Left lung (tissue), 10 donors: ENCODE results near the gene SLC27A5. TPM values are rescaled to one million over a fixed set of nuclear protein-coding genes. Genes with fewer than 3 reads are reported as not detected.

Source experiments
- ATAC-seq: fragments of 200-7000 bp; cut with Tn5 transposase; one replicate; pipeline ENCODE4 v1.9.1; 2020; ENCODE audit warnings: moderate library complexity
- DNase-seq, 4 donors: peaks; one replicate each; pipeline ENCODE4 v3.0.0-alpha.2; 2013 to 2020
- H3K27ac ChIP-seq, 2 donors: fragments of 200-600 bp; sonication (generic) in 1 of 2; one replicate each; pipeline versions ENCODE4 v1.5.0 to v1.8.0; 2020 to 2021
- H3K27me3 ChIP-seq, 2 donors: fragments of 200-600 bp; sonication (generic) in 1 of 2; one replicate each; pipeline versions ENCODE4 v1.5.0 to v1.8.0; 2020 to 2021
- H3K36me3 ChIP-seq, 2 donors: fragments of 200-600 bp; sonication (generic) in 1 of 2; one replicate each; pipeline versions ENCODE4 v1.5.0 to v1.8.0; 2020 to 2021
- H3K4me1 ChIP-seq, 2 donors: fragments of 200-600 bp; one replicate each; pipeline ENCODE4 v1.8.0; 2021
- H3K4me3 ChIP-seq, 2 donors: fragments of 200-600 bp; sonication (generic) in 1 of 2; one replicate each; pipeline versions ENCODE4 v1.5.0 to v1.8.0; 2020 to 2021; ENCODE audit warnings: mild to moderate bottlenecking in 1 of 2
- H3K9me3 ChIP-seq, 2 donors: fragments of 200-600 bp; sonication (generic) in 1 of 2; one replicate each; pipeline versions ENCODE4 v1.5.0 to v1.8.0; 2020 to 2021
- intact Hi-C, 2 donors: fragments of 100-400 bp; cut with DNase I; formaldehyde crosslinking; loops; one replicate each; pipeline versions ENCODE4 v1.11.2 to v1.14.2; 2022
- polyA plus RNA-seq, 6 donors: library from polyadenylated mRNA; unstranded; fragments of 120-200 nt; gene quantifications; one replicate each; pipeline ENCODE4 v1.2.1, GENCODE V29; 2013; ENCODE audit not compliant: insufficient read length in 6 of 6
- total RNA-seq, 2 donors: library from RNA; stranded (reverse); fragmentation: NEBNext Ultra II Directional; extraction: Animal tissue kit (Norgen Biotek cat#: 25700); gene quantifications; one replicate each; pipeline ENCODE4 v1.2.1, GENCODE V29; 2021
- TF ChIP-seq, protein P1 (sequence below), 2 donors: fragments of 200-600 bp; sonication (generic) in 1 of 2; IDR thresholded peaks; one replicate each; pipeline versions ENCODE4 v1.5.0 to v1.8.0; 2021; ENCODE audit warnings: antibody characterized with exemption in 2 of 2
- donor health status: DM: no; HTN: yes; CAD: no.
- donor health status: DM: no; HTN: no; CAD: no.

The SLC27A5 gene
- total and polyA plus RNA-seq, 8 donors, result 6.2 to 11.8 (median 8.1) TPM

DNA sequence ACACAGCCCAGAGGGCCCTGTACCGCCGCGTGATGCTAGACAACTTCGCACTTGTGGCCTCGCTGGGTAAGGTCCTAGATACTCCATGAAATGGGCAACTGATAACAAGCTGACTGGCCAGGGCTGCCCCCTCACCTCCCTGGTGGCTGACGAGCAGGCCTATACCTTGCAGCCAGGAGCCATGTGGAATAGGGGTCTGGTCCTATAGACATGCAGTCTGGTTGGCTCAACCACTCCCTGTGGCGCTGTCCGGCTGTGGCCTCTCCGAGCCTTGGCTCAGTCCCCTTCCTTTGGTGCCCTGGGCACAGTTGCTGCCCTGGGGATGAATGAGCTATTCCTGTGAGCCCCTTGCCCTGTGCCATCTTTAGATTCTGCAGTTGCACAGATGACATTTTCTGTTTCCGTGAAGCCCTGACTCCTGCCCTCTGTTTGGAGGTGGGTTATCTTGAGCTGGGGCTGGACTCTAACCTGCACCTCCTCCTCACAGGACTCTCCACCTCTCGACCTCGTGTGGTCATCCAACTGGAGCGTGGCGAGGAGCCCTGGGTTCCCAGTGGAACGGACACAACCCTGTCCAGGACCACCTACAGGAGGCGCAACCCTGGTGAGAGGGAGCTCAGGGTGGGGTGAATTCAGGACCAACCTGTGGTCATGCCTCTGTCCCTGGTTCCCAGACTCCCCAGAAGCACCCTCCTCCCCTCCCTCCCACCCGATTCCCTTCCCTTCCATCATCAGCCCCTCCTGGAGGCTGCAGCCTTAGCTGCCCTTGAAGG, 42.4 kb downstream of the SLC27A5 start:
- H3K27me3 ChIP-seq, result no peaks in the 10 kb centered on the region
- TF ChIP-seq, protein P1, sequence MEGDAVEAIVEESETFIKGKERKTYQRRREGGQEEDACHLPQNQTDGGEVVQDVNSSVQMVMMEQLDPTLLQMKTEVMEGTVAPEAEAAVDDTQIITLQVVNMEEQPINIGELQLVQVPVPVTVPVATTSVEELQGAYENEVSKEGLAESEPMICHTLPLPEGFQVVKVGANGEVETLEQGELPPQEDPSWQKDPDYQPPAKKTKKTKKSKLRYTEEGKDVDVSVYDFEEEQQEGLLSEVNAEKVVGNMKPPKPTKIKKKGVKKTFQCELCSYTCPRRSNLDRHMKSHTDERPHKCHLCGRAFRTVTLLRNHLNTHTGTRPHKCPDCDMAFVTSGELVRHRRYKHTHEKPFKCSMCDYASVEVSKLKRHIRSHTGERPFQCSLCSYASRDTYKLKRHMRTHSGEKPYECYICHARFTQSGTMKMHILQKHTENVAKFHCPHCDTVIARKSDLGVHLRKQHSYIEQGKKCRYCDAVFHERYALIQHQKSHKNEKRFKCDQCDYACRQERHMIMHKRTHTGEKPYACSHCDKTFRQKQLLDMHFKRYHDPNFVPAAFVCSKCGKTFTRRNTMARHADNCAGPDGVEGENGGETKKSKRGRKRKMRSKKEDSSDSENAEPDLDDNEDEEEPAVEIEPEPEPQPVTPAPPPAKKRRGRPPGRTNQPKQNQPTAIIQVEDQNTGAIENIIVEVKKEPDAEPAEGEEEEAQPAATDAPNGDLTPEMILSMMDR (IDR thresholded peaks at IDR 0.05), result no peak
- DNase-seq (no peak), ATAC-seq (no peak)
- H3K4me3 ChIP-seq, result no peak overlapping the region
- intact Hi-C loops, result no loop called here
- H3K9me3 ChIP-seq, result no peaks in the 10 kb centered on the region
- peaks cover 0 to 40% of the 10 kb centered on the region in 2 donors for H3K36me3 ChIP-seq
- peaks cover 6 to 16% of the 10 kb centered on the region in 2 donors for H3K4me1 ChIP-seq
- no peak overlapping the region for H3K27ac ChIP-seq

DNA sequence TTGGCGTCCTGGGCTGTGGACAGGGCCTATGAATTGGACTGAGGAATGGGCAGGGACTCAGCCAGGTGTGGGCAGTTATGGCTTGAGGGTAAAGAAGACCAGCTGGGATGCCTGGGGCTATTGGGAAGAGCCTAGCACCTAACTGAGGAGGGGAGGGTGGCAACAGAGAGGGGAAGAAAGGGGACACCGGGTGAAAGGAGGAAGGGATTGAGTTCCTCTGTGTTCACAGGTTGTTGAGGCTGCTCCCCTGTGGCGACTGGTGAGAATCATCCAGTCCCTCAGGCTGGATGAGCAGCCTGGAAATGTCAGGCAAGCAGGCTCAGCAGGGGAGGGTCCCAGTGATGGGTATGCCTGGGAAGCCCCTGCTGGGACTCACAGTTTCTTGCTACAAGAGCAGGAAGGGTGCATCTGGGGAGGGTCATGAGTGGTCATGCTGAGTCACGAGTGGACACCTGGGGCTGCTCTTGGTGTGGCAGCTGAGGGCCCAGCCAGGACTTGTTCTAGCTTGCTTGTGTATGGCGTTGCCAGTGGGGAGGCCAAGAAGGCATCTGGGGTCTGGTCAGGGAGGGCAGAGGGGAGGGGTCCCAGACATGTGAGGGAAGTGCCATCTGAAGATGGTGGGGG, 43.5 kb downstream of the SLC27A5 start:
- no peak overlapping the region for H3K27ac ChIP-seq
- TF ChIP-seq, protein P1 (IDR thresholded peaks at IDR 0.05), result no peak
- H3K4me1 ChIP-seq, result peaks cover 6 to 16% of the 10 kb centered on the region in 2 donors
- peaks cover 0 to 40% of the 10 kb centered on the region in 2 donors for H3K36me3 ChIP-seq
- no peak for ATAC-seq
- DNase-seq, result no peak
- no peaks in the 10 kb centered on the region for H3K9me3 ChIP-seq
- intact Hi-C loops, result no loop called here
- H3K27me3 ChIP-seq, result no peaks in the 10 kb centered on the region
- H3K4me3 ChIP-seq, result no peak overlapping the region

DNA sequence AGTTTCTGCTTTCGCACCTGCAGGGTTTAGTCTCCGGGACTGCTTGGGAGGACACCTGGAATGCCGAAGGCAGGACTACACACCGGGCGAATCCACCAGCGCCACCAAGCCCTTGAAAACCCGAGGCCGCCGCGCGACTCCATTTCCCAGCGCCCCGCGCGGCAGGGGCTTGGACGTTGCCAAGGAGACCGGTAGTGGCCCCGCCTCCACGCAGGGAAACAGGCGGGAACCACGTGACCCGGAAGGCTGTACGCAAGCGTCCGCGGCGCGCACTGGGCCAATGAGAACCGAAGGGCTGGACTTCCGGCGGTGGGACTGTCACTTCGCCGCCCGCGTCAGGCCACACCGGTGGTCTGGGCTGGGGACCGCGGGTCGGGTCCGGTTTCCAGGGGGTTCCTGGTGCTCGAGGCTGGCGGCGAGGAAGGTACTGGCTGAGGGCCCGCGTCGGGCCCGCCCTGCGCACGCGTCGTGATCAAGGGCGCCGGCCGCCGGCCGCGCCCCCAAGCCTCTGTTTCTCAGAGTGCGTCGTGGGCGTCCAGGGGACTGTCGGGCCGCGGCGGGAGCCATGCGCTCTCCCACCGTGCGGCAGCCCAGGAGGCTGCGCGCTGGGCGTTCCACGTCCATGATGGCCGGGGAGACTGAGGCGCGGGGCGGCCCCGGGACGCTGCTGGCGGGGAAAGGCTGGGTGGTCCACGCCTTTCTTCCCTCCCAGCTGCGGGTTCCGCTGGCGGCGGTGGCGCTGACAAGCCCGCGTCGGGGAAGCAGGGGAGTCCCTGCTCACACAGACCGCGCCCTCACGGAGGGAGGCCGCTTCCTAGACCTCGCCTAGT, 44.8 kb downstream of the SLC27A5 start, which contains the start of gene ZNF324:
ZNF324 (plus strand) TSS at position 321 of the 830 bp plus-strand sequence. CDS start 2,106 bp downstream, outside the sequence.
- H3K36me3 ChIP-seq, result peaks cover 0 to 28% of the 10 kb centered on the region in 2 donors
- ATAC-seq (peak; percentile 99), DNase-seq (peak; percentile 95 to 99 (median 98))
- TF ChIP-seq, protein P1 (IDR thresholded peaks at IDR 0.05), result no peak
- H3K9me3 ChIP-seq, result no peaks in the 10 kb centered on the region
- H3K27ac ChIP-seq, result peak within 1 kb of the TSS; percentile 19 to 82
- intact Hi-C loops, result no loop called here
- peak within 1 kb of the TSS; percentile 97 to 99 for H3K4me3 ChIP-seq
- H3K4me1 ChIP-seq, result peaks cover 6 to 16% of the 10 kb centered on the region in 2 donors
- H3K27me3 ChIP-seq, result no peaks in the 10 kb centered on the region

DNA sequence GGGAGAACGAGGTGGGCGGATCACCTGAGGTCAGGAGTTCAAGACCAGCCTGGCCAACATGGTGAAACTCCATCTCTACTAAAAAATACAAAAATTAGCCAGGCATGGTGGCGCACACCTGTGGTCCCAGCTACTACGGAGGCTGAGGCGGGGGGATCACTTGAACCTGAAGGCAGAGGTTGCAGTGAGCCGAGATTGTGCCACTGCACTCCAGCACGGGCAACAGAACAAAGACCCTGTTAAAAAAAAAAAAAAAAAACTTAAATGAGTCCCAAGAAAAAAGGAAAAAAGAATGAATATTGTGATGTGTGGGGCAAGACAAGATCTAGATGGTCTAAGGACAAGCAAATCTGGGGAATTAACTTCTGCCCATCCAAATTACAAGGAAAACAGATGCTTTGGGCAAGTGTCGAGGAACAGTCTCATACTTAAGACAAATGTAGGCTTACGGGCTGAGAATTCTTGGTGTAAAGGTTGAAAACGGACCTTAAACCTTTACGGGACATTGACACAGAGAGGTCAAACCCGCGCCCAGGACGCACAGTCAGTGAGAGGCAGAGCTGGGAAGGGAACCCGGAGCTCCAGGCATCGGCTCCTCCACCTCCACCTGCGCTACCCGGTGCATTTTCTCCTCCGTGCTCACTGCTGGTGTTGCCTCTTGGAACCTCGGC, 45.6 kb downstream of the SLC27A5 start:
- TF ChIP-seq, protein P1 (IDR thresholded peaks at IDR 0.05), result no peak

More for the DNA sequence above, 45.6 kb downstream of the SLC27A5 start:
- Histone ChIP-seq H3K4me3 (peak overlapping the region; percentile 97 to 99), H3K27ac (peak overlapping the region in 1 of 2 donors; percentile 82), H3K36me3 (peaks cover 0 to 20% of the 10 kb centered on the region in 2 donors), H3K4me1 (peaks cover 6 to 16% of the 10 kb centered on the region in 2 donors), H3K9me3 (no peaks in the 10 kb centered on the region), H3K27me3 (no peaks in the 10 kb centered on the region)
- DNase-seq, result no peak
- intact Hi-C loops, result no loop called here
- ATAC-seq, result peak; percentile 39
